Measurements from ENCODE around the gene EEIG1.

EEIG1 gene

DNA sequence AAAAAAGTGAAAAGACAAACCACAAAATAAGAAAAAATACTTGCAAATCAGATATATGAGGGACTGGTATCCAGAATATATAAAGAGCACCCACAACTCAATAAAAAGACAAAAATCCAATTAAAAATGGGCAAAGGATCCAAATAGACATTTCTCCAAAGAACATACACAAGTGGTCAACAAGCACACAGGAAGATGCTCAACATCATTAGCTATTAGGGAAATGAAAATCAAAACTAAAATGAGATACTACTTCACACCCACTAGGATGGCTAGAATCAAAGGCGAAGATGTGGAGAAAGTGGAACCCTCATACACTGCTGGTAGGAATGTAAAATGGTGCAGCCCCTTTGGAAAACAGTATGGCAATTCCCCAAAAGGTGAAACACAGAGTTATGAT, 22.1 kb downstream of the EEIG1 start:
- no peak for DNase-seq

DNA sequence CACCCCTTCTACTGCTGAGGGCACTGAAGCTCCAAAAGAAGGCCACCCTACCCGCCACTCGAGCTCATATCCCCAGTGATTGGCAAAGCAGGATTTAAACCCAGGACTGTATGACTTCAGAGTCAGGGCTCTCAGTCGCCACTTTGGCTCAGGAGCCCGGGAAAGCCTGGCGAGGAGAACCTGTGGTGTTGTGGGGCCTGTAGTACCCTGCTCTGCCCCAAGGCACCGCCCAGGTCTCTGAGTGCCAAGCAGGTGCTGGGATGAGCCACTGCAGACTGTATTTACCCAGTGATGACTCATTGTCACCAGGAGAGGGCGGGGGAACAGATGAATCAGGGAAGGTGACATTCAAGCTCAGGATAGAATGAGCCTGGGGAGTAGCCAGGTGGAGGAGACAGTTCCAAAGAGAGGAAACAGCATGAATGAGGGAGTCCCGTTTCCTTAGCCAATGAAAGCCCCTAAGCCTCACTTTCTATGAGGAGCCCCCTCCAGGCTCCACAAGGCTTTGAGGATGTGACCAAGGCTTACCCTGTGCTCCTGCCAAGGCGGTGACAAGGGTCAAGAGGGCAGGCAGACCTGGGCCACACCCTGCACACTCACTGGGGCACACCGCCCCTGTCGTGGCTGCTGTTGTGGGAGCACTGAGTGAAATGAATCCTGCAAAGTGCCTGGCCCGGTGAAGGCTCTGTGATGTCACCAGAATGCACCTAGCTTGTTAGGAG, 25.3 kb downstream of the EEIG1 start:
- peak; percentile 48 to 76 (median 66) for DNase-seq

DNA sequence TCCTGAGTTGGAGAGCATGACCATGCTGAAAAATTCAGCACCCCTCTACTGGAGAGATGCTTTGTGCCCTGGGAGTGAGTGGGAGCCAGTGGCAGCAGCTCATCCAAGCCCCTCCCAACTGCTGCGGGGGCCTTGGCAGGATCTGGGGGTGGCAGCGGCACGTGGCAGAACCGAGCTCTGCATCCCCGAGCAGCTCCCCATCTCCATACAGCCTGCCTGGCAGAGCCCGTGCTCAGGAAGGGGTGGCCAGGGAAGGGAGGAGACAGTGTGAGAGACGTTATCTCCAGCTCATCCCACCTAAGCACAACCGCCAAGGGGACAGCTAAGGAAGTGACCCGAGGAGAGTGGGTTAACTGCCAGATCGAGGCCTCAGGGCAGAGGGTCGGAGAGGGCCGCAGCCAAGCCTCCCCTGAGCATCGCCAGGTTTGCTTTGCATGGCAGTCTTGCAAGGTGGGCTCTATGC, 25.9 kb downstream of the EEIG1 start:
- no peak for DNase-seq

DNA sequence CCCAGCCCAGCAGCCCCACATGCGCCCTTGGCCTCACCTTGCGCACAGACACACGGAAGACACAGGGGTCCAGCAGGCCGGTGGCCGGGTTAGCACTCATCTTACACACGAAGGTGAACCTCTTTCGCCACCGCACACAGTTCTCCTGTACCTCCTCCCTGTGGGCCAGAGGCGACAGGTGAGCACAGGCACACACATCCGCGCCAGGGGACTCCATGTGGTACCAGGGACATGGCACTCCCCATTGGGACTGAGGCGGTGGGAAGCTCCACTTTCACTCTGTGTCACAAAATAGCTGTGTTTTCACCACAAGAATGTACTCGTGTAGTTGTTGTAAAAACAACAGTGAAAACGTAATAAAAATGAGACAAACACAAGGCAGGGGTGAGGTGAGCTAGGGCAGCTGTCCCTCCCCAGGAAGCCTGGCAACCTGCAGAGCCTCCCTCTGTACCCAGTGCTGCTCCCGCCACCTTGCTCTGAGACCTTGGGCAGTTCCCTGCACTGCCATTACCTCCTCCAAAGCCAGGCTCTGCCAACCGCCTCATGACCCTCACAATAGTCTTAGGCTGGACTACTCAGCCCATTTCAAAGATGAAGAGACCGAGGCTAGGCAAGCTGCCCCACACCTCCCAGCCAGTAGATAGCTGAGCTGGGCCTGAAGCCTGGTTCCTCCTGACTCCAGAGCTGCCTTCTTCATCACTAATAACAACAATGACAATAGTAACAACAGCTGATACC, 26.9 kb downstream of the EEIG1 start:
- peak in 2 of 6 experiments; percentile 15 to 34 for DNase-seq

DNA sequence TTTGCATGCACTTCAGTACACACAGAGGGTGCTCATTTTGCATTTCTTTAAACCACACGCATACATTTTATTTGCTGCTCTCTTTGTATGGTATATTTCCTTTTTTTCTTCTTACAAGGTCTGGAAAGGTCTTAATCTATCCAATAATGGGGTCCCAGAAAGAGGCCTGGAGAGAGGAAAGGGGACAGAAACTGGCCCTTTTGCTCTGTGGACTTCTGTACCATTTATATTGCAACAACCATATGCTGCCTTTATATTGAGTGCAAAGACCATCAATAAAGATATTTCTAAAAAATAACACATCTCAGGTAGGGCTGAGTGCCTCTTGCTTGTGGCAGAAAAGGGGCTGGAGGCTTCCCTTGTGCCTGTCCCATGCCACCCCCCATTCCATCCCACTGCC, 27.6 kb downstream of the EEIG1 start:
- DNase-seq: no peak

DNA sequence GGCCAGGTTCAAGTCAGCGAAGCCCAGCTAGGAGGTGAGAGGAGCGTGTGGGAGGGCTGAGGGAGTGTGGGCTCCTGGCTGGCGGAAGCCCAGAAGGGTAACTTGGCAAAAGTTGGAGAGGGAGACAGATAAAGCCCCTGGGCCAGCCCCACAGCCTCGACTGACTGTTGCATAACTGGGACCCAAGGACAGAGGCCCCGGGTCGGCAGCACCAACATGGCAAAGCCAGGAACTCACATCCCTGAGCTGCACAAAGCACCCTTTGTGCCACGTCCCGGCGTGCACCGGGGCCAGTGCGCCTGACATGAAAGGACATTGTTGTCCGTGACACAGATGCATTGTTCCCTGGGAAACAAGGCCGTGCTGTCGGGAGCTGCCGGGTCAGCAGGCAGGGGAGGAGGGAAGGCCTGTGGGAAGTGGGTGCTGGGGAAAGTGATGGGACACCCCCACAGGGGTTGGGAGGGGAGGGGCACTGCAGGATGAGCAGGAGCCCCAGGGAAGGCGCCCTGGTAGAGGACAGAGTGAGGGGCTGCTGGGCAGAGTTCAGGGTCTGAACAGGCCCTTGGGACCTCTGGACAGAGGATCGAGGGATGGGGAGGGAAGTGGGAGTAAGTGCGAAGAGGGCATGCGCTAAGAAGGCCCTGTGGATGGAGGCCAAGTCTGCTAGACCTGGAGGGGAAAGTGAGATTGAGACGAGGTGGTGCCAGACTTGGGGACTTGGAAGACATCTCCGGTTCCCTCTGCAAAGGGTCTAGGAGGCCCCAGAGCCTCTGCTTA, 30.1 kb downstream of the EEIG1 start:
- no peak for DNase-seq

DNA sequence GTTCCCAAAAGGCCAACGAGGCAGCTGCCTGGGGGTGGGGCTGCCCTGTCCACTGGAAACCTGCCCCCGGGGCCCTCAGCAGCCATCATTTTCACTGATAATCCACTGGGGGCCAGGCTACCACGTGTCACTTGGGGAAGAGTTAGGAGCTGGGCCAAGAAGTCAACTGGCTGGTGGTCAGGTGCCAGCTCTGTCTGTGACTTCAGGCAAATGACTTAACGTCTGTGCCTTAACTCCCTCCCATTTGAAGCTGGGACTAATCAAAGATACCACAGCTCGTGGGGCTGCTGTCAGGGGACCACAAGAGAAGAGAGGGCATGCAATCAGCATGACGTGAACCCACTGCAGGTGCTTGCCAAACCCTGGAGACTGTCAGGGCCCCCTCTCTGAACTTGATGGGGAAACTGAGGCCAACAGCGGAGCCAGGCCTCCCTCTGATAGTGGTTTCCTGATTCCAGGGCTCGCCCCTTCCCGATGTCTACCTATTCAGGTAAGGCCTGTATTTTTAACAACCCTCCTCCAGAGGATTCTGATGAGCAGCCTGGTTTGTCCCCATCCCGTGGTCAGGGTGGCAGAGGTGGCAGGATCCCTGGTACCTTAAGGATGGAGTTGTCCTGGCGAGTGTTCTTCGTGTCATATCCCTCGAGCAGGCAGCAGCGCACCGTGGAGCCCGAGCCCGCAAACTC, 30.8 kb downstream of the EEIG1 start:
- DNase-seq: no peak

DNA sequence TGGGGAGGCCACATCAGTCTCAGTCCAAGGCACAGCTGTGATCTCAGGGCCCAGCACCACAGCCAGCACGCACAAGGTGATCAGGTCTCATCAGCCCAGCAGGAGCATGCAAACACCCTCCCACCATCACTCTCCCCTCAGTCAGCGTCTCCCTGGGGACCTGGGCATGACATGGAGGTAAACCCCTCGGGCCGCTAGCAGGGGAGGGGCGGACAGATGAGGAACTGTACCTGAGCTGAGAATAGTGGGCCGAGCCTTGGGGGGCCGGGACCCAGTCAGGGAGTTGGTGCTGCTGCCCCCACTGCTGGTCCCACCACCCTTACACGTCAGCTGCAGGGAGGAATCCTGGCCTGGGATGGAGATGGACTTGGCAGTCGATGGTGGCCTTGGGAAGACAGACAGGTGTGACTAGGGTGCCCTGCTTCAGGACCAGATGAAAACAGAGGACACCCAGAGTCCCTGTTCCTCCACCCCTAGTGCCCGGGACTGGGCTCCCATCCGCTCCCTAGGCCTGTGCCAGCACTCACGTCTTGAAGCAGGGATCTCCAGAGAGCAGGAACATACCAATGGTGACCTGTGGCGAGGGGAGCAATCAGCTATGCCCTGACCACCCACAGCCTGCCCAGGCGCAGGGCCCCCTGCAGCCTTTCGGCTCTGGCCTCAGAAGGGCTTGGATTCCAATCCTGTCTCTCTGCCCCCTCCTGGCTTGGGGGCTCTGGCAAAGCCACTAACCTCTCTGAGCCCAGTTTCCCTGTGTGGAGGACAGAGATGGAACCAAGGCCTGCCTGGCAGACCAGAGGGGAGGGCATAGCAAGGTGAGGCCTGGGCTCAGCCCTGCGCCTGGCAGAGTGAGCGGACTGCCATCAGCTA, 32.7 kb downstream of the EEIG1 start:
- DNase-seq: no peak

DNA sequence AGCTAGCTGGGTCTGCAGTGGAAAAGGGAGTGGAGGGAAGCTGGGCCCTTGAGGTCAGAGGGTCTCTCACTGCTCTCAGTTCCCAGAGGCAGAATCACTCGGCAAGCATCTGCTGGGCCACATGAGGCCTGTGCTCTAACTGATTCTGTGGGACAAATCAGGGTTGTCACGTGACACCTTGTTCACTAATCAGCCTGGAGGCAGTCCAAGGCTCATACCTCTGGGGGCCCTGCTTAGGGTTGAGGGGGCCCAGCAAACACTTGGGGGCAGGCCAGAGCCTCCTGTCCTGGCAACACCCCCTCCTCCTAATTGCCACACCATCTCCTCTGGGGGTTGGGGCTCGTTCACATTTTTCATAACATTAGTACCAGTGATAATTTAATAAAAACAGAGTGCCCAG, 34.1 kb downstream of the EEIG1 start:
- no peak for DNase-seq

DNA sequence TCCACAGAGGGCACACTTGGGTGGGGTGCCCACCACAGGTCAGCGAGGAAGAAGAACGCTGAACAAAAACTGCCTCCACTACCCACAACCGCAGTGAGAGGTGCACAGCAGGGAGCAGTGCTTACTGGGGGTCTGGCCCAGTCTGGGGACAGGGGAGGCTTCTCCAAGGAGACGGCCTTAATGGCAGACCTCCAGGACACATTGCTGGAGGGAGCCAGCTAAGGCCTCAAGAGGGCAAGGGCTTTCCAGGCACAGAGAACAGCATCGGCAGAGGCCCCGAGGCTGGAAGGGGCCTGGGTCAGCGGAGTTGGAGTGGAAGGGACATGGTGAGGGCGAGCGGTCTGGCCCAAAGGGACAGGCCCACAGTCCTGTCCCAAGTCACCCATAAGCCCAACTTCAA, 34.8 kb downstream of the EEIG1 start:
- DNase-seq: no peak

DNA sequence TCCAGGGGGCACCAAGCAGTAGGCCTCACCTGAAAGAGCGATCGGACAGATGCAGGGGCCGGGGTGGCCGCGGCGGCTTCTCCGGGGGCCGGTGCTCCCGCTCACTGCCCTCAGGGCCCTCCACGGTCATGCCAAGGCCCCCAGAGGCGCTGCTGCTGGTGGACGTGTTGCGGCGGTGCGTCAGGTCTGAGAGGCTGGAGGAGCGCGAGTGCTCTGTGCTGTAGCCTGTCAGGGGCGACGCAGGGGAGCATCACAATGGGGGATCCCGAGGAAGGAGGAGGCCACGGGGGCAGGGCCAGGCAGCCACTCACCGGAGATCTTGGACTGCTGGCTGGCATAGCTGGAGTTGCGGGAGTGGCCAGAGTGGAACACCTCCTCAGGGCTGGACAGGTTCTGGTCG, 35.5 kb downstream of the EEIG1 start:
- DNase-seq: no peak

DNA sequence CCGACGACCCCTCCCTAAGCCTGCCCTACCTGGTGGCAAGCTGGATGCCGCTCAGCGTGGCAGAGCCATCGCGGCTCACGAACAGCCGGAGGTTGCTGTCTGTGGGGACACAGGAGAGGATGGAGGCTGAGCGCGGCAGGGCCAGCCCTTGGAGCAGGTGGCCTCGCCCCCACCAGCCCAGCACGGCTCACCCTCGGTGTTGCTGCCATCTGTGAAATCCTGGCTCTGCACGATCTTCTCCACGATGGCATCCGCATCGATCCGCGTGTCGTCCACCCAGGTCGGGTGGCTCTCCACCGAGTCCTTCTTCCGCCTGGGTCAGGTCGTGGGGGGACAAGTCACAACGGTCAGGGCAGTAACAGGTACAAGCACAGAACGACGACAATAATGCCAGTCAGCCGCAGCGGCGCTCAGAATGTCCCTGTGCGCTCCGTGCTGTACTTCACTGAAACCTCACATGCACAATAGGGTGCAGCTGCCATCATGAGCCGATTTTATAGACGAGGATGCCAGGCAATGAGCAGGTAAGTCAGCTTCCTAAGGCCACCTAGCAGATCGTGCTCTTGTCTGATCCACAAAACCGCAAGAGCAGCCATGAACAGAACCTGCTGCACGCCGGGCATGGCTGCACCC, 36.1 kb downstream of the EEIG1 start:
- DNase-seq: no peak

DNA sequence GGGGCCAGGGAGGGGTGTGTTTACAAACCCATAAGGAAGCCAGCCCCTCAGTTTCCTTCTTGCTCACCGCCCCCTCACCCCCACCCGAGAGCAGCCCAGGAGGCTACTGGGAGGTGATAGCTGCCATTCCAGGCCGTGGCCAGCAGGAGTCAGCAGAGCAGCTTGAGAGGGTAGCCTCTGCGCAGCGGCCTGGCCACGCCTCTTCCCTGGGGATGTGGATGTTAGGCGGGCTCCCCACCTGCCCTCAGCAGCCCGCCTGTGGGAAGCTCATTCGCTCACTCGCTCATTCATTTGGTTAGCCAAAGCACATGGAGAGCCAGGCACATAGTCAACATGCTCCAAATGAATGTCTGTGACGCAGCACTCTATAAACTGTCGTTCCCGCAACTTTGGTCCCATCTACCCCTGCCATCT, 37.1 kb downstream of the EEIG1 start:
- DNase-seq: peak; percentile 54 to 78 (median 67)

DNA sequence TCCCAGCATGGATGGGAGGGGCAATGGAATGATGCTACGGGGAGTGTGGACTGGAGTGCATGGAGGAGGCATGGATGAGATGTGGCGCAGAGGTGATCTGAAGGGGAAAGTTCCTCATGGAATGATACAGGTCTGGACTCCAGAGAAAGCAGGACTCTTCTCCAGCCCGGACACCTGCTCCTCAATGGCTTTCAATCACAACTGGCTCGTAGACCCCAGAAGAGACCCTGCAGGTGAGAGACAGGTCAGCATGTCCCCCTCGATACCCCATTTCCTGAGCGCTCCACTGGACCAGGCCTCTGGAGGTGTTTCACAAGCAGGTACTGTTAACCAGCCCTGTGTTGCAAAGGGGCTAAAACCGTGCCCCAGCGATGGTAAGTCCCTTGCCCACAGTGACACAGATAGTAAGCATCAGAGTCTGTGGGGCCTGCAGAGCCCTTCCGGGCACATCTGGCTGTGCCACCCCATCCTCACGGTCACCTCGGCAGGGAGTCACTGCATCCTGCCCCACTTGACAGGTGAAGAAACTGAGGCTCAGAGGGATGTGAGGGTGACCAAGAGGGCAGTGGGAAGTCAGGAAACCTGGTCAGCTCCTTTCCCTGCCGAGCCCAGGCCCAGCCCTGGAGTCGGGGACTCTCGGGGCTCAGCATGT, 37.7 kb downstream of the EEIG1 start:
- no peak for DNase-seq

DNA sequence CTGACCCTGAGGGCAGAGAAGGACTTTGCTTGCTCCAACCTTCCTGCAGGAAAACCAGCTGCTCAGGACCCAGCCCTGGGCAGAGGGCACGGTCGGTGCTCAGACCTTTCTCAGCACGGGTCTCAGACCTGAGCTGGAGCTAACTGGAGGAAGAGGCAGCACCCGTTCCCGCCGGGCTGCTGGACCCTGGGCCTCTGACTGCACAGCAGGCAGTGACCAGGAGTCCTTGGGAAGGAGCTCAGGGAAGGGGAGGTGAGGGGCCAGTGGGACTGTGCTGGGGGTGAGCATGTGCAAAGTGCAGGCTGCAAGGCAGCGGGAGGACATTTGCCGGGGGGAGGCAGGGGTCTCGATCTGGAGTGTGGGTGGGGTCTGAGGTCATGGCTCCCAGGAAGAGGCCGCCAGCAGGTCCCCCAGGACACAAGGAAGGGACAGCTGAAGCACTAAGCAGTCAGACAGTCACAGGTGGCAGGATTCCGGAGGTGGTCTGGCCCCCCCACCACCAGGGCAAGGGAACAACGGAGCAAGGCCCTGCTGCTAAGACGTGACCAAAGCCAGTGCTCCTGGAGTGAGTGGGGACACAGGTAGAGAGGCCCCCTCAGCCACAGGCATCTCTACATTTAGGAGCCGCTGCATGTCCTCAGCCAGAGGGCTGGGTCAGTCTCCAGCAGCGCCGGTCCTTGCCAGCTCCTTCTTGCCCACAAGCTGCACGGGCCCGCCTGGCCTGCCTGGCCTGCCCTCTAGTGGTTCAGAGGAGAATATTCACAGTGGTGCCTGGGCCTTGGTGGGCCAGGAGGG, 38.4 kb downstream of the EEIG1 start:
- DNase-seq: peak in 4 of 6 experiments; percentile 41 to 59 (median 45)

DNA sequence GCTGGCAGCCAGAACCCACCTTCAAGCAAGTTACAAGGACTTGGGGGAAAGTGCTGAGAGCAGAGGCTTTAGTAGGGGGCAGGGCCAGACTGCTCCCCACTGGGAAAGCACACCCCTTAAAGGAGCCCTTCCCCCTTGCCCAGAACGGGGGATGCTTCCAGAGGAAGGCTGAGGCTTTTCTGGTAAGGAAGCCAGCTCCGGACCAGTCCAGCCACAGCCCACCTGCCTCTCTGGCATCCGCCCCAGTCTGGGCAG, 38.9 kb downstream of the EEIG1 start:
- DNase-seq: no peak

DNA sequence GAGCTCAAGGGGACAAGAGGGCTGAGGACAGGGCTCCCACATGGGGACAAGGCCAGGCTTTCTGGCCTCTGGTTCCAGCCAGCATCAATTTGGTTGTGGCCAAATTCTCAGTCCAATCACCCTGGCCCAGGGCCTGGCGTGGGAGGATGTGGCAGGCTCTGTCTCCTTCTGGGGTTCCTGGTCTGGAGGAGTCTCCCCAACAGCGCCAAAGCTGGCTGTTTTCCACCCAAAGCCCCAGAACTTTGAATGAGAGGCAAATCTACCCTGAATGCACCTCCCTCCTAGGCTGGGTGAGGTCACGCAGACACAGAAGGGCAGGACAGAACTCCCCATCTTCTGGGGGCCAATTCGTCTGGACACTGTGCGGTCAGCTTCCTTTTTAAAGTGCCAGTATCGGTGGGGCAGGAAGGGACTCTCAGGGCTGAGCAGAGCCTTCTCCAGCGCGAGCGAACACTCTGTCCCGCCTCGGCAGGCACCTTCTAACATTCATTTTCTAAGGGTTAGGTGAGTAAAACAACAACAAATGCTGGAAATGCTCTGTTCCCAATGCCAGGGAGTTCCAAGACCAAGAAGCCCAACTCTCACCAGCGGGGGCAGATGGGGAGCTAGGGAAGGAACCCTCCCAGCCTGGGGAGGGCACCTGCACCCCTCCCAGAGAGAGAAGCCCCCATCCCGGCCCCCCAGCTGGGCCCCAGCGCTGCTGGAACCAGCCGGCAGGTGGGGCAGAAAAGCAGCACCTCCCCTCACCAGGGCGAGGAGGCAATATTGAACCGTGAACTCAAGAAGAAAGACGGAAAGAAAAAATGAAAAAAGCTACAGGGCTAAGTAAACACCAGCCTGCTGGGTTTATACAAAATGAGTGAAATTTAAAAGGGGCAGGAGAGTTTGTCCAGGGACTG, 39.5 kb downstream of the EEIG1 start:
- no peak for DNase-seq

DNA sequence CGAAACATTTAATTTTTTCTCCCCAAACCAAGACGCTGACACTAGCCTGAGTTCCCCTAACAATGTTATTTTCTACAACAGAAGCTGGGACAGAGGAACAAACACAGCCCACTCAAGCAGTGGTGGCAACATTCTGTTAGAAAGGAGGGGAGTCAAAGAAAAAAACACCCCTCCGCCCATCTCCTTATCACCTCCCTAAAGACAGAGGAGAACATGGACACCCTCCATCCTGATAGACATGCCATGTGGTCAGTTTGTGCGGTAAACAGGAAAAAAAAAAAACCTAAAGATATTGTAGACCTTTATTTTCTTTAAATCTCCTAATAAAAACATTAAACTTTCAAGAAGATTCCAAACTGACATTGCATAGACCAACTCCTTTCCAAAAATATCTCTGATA, 40.2 kb downstream of the EEIG1 start:
- no peak for DNase-seq

DNA sequence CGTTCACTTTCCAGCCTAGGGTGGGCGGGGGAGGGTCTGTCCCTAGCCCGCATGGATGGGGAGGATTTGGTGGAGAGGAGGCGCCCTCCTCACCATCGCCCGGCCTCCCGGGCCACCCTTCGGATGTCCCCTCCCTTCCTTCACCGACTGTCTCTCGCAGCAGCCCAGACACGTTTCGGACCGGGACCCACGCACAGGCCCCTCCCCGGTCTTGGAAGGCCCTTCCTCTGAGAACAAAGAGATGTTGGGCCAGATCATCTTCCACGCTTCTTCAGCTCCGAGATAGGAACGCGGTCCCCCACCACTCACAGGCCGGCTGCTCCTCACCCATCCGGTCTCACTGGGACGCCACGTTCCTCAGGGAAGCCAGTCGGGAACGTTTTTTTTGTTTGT, 42.5 kb downstream of the EEIG1 start:
- DNase-seq: peak in 1 of 6 experiments; percentile 58

All from stimulated activated naive CD4-positive, alpha-beta T cell (primary cell).